Vagina (tissue), 2 donors: ENCODE data around the gene ZNF469.

Experiments used
- CTCF ChIP-seq, 3 experiments: fragments of 450-650 bp in 2 of 3; fragments of 200-600 bp in 1 of 3; sonication (generic) in 1 of 3; IDR thresholded peaks; one replicate each; pipeline ENCODE4 v1.5.1; 2017 to 2019; ENCODE audit warnings: antibody characterized with exemption in 3 of 3, mild to moderate bottlenecking in 2 of 3, moderate library complexity in 2 of 3
- POLR2A ChIP-seq, 2 donors: fragments of 450-650 bp; IDR thresholded peaks; one replicate each; pipeline ENCODE4 v1.6.1; 2017; ENCODE audit warnings: antibody characterized with exemption in 2 of 2, mild to moderate bottlenecking in 2 of 2, moderate library complexity in 2 of 2
- POLR2AphosphoS5 ChIP-seq, 2 donors: sonication (generic); formaldehyde crosslinking; IDR thresholded peaks; one replicate each; pipeline ENCODE4 v1.9.0; 2017; ENCODE audit warnings: antibody characterized with exemption in 2 of 2, mild to moderate bottlenecking in 2 of 2, low read depth in 1 of 2; ENCODE audit not compliant: insufficient read depth in 1 of 2

- no peak for TF ChIP-seq POLR2AphosphoS5 (IDR thresholded peaks at IDR 0.05; ENCODE audit: insufficient read depth in 1 of 2, low read depth in 1 of 2)
- TF ChIP-seq CTCF (IDR thresholded peaks at IDR 0.05) = no peak
- TF ChIP-seq POLR2A (IDR thresholded peaks at IDR 0.05) = no peak
Measured at GRCh38 chr16:88338111-88338510, 44.6 kb upstream of the ZNF469 start.
